Effector memory CD4-positive, alpha-beta T cell (primary cell): ENCODE measurements around the gene USP21.

Source experiments
- DNase-seq, 3 donors: peaks; one replicate each; pipeline ENCODE4 v3.0.0-alpha.2; 2020
- H3K27ac ChIP-seq: 2 replicates; pipeline ENCODE4 v1.7.0; 2013; ENCODE audit warnings: mild to moderate bottlenecking, low read length, moderate library complexity; ENCODE audit not compliant: insufficient read depth, poor library complexity, severe bottlenecking
- H3K27me3 ChIP-seq: replicated peaks from 2 replicates; pipeline ENCODE4 v1.7.0; 2013; ENCODE audit warnings: mild to moderate bottlenecking, low read length; ENCODE audit not compliant: insufficient read depth, control insufficient read depth, poor library complexity, severe bottlenecking
- H3K36me3 ChIP-seq: 2 replicates; pipeline ENCODE4 v1.7.0; 2013; ENCODE audit warnings: mild to moderate bottlenecking, low read length, moderate library complexity; ENCODE audit not compliant: control insufficient read depth, insufficient read depth
- H3K4me1 ChIP-seq: 2 replicates; pipeline ENCODE4 v1.7.0; 2013; ENCODE audit warnings: low read length, mild to moderate bottlenecking; ENCODE audit not compliant: control insufficient read depth, insufficient read depth, poor library complexity, severe bottlenecking
- H3K4me3 ChIP-seq: 2 replicates; pipeline ENCODE4 v1.7.0; 2013; ENCODE audit warnings: low read length, low read depth, mild to moderate bottlenecking; ENCODE audit not compliant: insufficient read depth, poor library complexity, severe bottlenecking
- H3K9me3 ChIP-seq: 2 replicates; pipeline ENCODE4 v1.7.0; 2013; ENCODE audit warnings: mild to moderate bottlenecking, low read length, moderate library complexity; ENCODE audit not compliant: control insufficient read depth

The USP21 gene

GRCh38 chr1:161198897-161199431, 39.7 kb downstream of the USP21 start, which contains the start of gene ADAMTS4:
Gene ADAMTS4, minus strand, starts transcription at chr1:161199054. Its CDS starts 427 bp downstream, at chr1:161198627.
- H3K4me1 ChIP-seq, result peaks cover 32% of the 10 kb centered on the region
- no peaks in the 10 kb centered on the region for H3K27me3 ChIP-seq
- DNase-seq, result no peak
- no peak within 1 kb of the TSS for H3K4me3 ChIP-seq
- H3K36me3 ChIP-seq, result peaks cover 3% of the 10 kb centered on the region
- H3K27ac ChIP-seq, result no peak within 1 kb of the TSS
- H3K9me3 ChIP-seq, result no peaks in the 10 kb centered on the region

GRCh38 chr1:161199506-161200139, 40.3 kb downstream of the USP21 start:
- no peak overlapping the region for H3K4me3 ChIP-seq
- H3K27ac ChIP-seq, result no peak overlapping the region

GRCh38 chr1:161200421-161200991, 41.2 kb downstream of the USP21 start:
- Histone ChIP-seq H3K36me3 (peaks cover 6% of the 10 kb centered on the region), H3K4me1 (peaks cover 36% of the 10 kb centered on the region), H3K9me3 (no peaks in the 10 kb centered on the region), H3K4me3 (no peak overlapping the region), H3K27ac (no peak overlapping the region), H3K27me3 (no peaks in the 10 kb centered on the region)
- DNase-seq, result no peak

More at GRCh38 chr1:161199506-161200139, 40.3 kb downstream of the USP21 start:
- Histone ChIP-seq H3K27me3 (no peaks in the 10 kb centered on the region), H3K9me3 (no peaks in the 10 kb centered on the region), H3K4me1 (peaks cover 36% of the 10 kb centered on the region), H3K36me3 (peaks cover 6% of the 10 kb centered on the region)
- DNase-seq, result no peak

- Histone ChIP-seq H3K27me3 (no peaks in the 10 kb centered on the region), H3K27ac (peak overlapping the region; percentile 90), H3K9me3 (no peaks in the 10 kb centered on the region), H3K36me3 (peaks cover 6% of the 10 kb centered on the region), H3K4me1 (peaks cover 36% of the 10 kb centered on the region), H3K4me3 (peak overlapping the region; percentile 92)
- no peak for DNase-seq
Measured at GRCh38 chr1:161200992-161201835, 41.9 kb downstream of the USP21 start.

- Histone ChIP-seq H3K4me1 (peaks cover 36% of the 10 kb centered on the region), H3K27ac (peak within 1 kb of the TSS; percentile 90), H3K9me3 (no peaks in the 10 kb centered on the region), H3K4me3 (peak within 1 kb of the TSS; percentile 92), H3K36me3 (peaks cover 15% of the 10 kb centered on the region), H3K27me3 (no peaks in the 10 kb centered on the region)
- DNase-seq, result peak; percentile 92 to 96 (median 93)
Measured at GRCh38 chr1:161201836-161202712, 42.8 kb downstream of the USP21 start, which contains the start of gene NDUFS2. Gene NDUFS2, plus strand, starts transcription at chr1:161202367. Its CDS starts 19 bp downstream, at chr1:161202386.

- Histone ChIP-seq H3K27me3 (no peaks in the 10 kb centered on the region), H3K4me3 (no peak overlapping the region), H3K9me3 (no peaks in the 10 kb centered on the region), H3K36me3 (peaks cover 51% of the 10 kb centered on the region), H3K27ac (no peak overlapping the region), H3K4me1 (peaks cover 20% of the 10 kb centered on the region)
- DNase-seq, result no peak
Measured at GRCh38 chr1:161206411-161207140, 47.3 kb downstream of the USP21 start.

- no peak for DNase-seq
- Histone ChIP-seq H3K27ac (no peak overlapping the region), H3K36me3 (peaks cover 57% of the 10 kb centered on the region), H3K4me1 (peaks cover 15% of the 10 kb centered on the region), H3K4me3 (no peak overlapping the region), H3K9me3 (no peaks in the 10 kb centered on the region), H3K27me3 (no peaks in the 10 kb centered on the region)
Measured at GRCh38 chr1:161207173-161207572, 47.9 kb downstream of the USP21 start.

- no peak overlapping the region for H3K27ac ChIP-seq
- peaks cover 73% of the 10 kb centered on the region for H3K36me3 ChIP-seq
- peak; percentile 34 to 55 (median 39) for DNase-seq
- H3K27me3 ChIP-seq, result no peaks in the 10 kb centered on the region
- H3K9me3 ChIP-seq, result no peaks in the 10 kb centered on the region
- no peaks in the 10 kb centered on the region for H3K4me1 ChIP-seq
- H3K4me3 ChIP-seq, result no peak overlapping the region
Measured at GRCh38 chr1:161209790-161210409, 50.6 kb downstream of the USP21 start.
